H1 (cell line): ENCODE data around the gene TMEM121B. TPM values are rescaled to one million over a fixed set of nuclear protein-coding genes. Genes with fewer than 3 reads are reported as not detected.

Experiments used
- BACH1 ChIP-seq: IDR thresholded peaks from 2 replicates; pipeline ENCODE4 v1.6.1; 2012; ENCODE audit warnings: low read length, improper control_type of control experiment
- CBX5 ChIP-seq: fragments of 300-800, 300-1000 bp; sonication (generic); IDR thresholded peaks from 2 replicates; pipeline ENCODE4 v1.7.1; 2016; ENCODE audit warnings: antibody characterized with exemption, low read length, low read depth
- CHD7 ChIP-seq: fragments of 300-600 bp; sonication (generic); IDR thresholded peaks from 2 replicates; pipeline ENCODE4 v1.7.1; 2012; ENCODE audit warnings: low read length, moderate library complexity, mild to moderate bottlenecking, inconsistent platforms; ENCODE audit not compliant: insufficient replicate concordance
- JUN ChIP-seq: IDR thresholded peaks from 2 replicates; pipeline ENCODE4 v1.6.1; 2011; ENCODE audit warnings: low read depth, mild to moderate bottlenecking, improper control_type of control experiment, low read length
- JUND ChIP-seq: IDR thresholded peaks from 2 replicates; pipeline ENCODE4 v1.6.1; 2011; ENCODE audit warnings: mild to moderate bottlenecking, improper control_type of control experiment, low read length
- KDM5A ChIP-seq: fragments of 200-600 bp; IDR thresholded peaks from 2 replicates; pipeline ENCODE4 v1.7.1; 2012; ENCODE audit warnings: mild to moderate bottlenecking, low read length, inconsistent platforms, mixed read lengths
- MAFK ChIP-seq: IDR thresholded peaks from 2 replicates; pipeline ENCODE4 v1.6.1; 2012; ENCODE audit warnings: low read depth, mild to moderate bottlenecking, improper control_type of control experiment, low read length
- MAX ChIP-seq: IDR thresholded peaks from 2 replicates; pipeline ENCODE4 v1.6.1; 2012; ENCODE audit warnings: inconsistent platforms
- RBBP5 ChIP-seq: IDR thresholded peaks from 2 replicates; pipeline ENCODE4 v1.7.1; 2012; ENCODE audit warnings: low read depth, mild to moderate bottlenecking, inconsistent platforms, low read length, moderate library complexity, borderline replicate concordance
- RFX5 ChIP-seq: IDR thresholded peaks from 2 replicates; pipeline ENCODE4 v1.6.1; 2011; ENCODE audit warnings: low read depth, low read length, improper control_type of control experiment, borderline replicate concordance
- polyA plus RNA-seq, 7 experiments: library from polyadenylated mRNA; depleted of rRNA in 3 of 7; stranded (reverse) in 5 of 7; unstranded in 2 of 7; fragments of >200 nt in 5 of 7; fragments of 200-250 nt in 2 of 7; gene quantifications; 1 replicate in 5 of 7; 2 replicates in 1 of 7; 4 replicates in 1 of 7; pipeline versions ENCODE4 v1.2.1 to v1.2.3, GENCODE V29; 2011 to 2013; ENCODE audit warnings: missing spikeins in 2 of 7, mixed read lengths in 2 of 7
- total RNA-seq: library from RNA; stranded (reverse); fragmentation: NEBNext Ultra II Directional; extraction: Animal tissue kit (Norgen Biotek cat#: 25700); gene quantifications from 2 replicates; pipeline ENCODE4 v1.2.1, GENCODE V29; 2021

Gene TMEM121B
- total and polyA plus RNA-seq, 2 of the 8 experiments (the other 6 are each of a cell fraction or from before 2014, with no cell fraction given), result 4.3 to 6.9 TPM

GRCh38 chr22:17158568-17159503 is 37.7 kb upstream of the TMEM121B start, which contains the start of gene HDHD5 (continued):
- TF ChIP-seq CHD7 (no peak), MAX (peak; percentile 96), MAFK (no peak), RFX5 (no peak), CBX5 (no peak), KDM5A (no peak), JUN (no peak), BACH1 (no peak; the same call in none of the 2 replicates), JUND (no peak), RBBP5 (no peak)
